CD4-positive, alpha-beta T cell treated with Interleukin-6 for 4 hours (primary cell): ENCODE results near the gene DIPK1C.

Source experiments
- DNase-seq: peaks from one replicate; pipeline ENCODE4 v3.0.0-alpha.2; 2020; ENCODE audit warnings: mixed read lengths

Gene DIPK1C

GRCh38 chr18:74480149-74480651, 23.1 kb upstream of the DIPK1C start:
- no peak for DNase-seq

DNA sequence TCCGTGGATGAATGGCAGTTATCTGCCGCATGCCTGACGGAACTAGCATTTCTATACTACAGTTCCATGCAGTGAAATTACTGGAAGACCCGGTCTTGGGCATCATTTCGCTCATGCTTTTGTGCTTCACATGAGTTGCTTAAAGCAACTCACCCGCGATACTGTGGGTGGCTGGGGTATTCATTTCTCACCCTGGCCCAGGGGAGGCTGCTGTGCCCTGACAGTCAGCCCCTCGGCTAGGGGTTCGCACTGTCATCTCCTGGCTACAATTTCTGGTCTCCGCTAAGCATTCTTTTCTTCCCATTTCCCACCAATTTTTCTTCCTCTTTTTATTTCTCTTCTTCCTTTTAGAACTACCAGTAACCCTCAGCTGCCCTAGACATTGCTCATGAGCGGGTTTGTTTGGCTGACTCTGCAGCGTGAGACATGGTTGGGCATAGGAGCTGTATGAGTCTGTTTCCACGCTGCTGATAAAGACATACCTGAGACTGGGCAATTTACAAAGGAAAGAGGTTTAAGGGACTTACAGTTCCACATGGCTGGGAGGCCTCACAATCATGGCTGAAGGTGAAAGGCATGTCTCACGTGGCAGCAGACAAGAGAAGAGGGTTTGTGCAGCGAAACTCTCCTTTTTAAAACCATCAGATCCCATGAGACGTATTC, 22.5 kb upstream of the DIPK1C start:
- DNase-seq = no peak

GRCh38 chr18:74478880-74479279, 21.8 kb upstream of the DIPK1C start:
- DNase-seq = no peak

DNA sequence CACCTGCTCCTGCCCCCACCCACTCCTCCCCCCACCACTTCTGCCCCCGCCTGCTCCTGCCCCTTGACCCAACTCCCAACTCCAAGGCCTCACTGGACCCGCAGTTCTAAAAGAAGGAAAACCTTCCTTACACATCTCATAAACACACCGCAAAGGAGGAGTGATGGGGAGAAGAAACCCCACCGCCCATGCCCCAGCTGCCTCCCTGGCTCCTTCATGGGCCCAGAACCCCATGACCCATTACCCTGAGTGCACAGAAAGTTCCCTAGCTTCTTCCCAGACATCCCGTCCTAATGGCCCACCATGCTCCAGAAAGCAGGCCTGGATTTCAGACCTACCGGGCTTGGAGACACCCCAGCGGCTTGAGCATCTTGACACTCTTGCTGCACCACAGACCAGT, 21.2 kb upstream of the DIPK1C start:
- no peak for DNase-seq

DNA sequence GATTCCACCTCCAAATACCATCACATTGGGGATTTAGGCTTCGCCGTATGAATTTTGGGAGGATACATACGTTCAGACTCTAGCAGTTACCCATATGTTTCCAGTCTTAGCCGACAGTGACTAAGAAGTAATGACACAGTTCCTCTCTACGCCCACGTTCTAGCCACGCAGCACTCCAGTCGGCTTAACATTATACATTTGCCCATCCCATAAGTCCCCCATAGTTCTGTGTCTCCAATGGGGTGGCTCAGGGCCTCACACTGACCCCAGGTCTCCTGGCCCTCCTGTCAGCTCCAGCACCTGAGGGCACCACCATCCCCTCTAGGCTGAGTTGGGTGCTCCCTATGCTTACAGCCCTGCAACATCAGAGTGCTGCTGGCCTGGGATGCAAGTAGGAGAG, 20.7 kb upstream of the DIPK1C start:
- no peak for DNase-seq

DNA sequence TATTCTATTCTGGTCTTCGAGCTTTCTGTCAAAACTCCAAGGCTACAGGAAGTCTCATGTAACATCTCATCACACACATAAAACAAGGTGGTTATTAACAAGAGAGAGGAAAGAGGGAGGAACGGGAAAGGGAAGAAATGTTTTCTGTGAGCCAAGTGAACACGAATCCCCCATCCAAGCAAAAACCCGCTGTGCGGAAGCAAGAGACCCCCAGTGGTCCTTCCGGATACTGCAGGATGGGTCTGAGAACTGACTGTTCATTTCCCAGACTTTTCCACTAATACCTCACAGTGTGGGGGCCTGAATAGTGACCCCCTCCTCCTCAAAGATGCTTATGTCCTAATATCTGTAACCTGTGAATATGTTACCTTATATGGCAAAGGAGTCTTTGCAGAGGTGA, 19.0 kb upstream of the DIPK1C start:
- DNase-seq = no peak

GRCh38 chr18:74473976-74474640, 17.0 kb upstream of the DIPK1C start:
- no peak for DNase-seq

- DNase-seq = no peak
These were observed 15.2 kb upstream of the DIPK1C start for GRCh38 chr18:74472312-74472711.

- DNase-seq = no peak
These were observed 11.5 kb upstream of the DIPK1C start for GRCh38 chr18:74468547-74469061.

GRCh38 chr18:74465775-74466174, 8.7 kb upstream of the DIPK1C start:
- DNase-seq = no peak

DNA sequence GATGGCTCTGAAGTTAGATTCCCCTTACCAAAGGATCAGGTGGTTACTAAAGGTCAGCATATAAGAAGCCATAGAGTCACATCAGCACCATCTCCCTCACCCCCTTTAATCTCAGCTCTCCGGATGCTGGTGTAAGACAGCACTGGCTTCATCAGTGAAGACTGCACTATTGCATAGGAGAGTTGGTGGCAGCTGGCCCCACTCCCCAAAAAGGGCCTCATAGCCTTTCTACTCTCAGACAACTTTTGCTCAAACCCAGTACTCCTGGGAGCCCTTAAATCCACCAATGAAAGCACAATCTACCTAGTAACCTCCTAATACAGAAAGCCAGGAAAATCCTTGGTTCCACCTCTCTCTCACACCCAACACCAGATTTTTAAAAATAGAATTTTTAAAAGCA, 6.9 kb upstream of the DIPK1C start:
- DNase-seq = no peak

GRCh38 chr18:74463254-74463653, 6.1 kb upstream of the DIPK1C start:
- no peak for DNase-seq

- no peak for DNase-seq
These were observed 3.7 kb upstream of the DIPK1C start for GRCh38 chr18:74460825-74461224.

DNA sequence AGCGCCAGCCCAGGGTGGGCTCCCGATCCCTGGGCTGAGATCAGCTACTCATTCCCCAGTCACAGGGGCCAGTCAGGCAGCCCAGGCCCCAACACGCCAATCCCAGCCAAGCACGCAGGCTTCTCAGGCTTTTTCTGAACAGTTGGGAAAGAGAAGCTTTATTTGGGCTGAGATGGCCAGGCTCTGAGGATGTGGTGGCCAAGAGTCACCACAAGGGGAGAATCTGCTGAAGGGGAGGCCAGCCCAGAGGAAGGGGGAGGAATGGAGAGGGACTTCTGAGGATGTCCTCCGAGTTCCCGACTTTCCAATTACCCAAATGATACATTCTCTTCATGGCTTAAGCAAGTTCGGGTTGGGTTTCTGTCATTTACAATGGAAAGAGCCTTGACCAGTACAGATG, 2.8 kb upstream of the DIPK1C start:
- DNase-seq = no peak

DNA sequence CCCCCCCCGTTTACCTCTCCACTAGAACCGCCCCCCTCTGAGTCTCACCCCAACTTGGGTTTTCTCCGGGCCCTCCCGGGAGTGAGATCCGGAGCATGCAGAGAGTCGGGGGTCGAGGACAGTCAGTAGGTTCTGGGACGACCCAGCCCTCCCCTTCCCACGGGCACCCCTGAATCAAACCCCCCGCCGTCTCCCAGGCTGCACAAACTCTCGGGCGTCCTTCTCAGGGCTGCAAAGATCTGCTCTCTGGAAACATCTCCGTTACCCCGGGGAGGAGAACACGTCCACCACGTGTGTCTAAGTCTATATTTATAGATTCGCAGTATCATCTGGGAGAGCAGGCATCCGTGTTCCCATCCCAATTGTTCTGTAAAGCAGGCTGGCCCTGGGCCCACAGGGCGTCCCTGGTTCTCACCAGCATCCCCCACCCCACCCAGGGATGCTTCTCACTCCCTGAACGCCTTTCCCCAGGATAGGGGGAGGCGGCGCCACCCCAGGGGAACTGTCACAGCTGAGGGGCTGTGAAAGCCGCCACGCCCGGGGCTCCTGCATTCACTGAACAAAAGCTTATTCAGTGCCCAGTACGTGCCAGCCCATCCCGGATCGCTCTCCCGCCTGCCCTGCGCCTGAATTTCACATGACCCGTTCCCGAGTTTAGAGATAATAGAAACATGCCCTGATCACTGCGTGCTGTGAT, 765 bp upstream of the DIPK1C start:
- no peak for DNase-seq

- no peak for DNase-seq
These were observed 612 bp downstream of the DIPK1C start for GRCh38 chr18:74456349-74457042.

- DNase-seq = no peak
These were observed 1.1 kb downstream of the DIPK1C start for GRCh38 chr18:74456017-74456348.

GRCh38 chr18:74455386-74455785, 1.7 kb downstream of the DIPK1C start:
- DNase-seq = no peak

- no peak for DNase-seq
These were observed 2.8 kb downstream of the DIPK1C start for GRCh38 chr18:74454279-74454751.

- no peak for DNase-seq
These were observed 3.4 kb downstream of the DIPK1C start for GRCh38 chr18:74453642-74454198.

DNA sequence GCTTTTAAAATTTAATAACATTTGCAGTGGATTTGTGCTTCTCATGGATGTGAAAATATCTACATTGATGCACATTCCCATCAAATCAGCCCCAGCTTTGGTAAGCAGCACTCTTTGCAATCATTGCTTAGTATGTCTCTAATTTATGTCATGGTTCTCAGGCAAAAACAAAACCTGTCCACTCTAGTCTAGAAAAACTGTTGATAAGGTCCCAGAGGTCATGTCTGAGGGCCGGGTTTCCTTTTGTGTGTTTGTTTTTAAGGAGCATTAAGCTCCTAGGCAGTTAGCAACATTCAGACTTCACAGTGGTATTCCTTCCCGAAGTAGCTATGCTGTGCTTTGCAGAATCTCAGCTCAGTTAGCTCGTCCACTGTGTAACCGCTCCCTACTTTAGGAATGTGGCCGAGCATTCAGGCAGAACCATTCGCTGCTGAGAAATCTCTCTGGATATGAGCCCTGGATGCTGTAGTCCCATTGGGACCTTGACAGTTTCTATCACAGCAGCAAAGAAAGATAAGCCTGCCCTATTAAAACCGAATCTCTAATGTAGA, 4.0 kb downstream of the DIPK1C start:
- DNase-seq = no peak

DNA sequence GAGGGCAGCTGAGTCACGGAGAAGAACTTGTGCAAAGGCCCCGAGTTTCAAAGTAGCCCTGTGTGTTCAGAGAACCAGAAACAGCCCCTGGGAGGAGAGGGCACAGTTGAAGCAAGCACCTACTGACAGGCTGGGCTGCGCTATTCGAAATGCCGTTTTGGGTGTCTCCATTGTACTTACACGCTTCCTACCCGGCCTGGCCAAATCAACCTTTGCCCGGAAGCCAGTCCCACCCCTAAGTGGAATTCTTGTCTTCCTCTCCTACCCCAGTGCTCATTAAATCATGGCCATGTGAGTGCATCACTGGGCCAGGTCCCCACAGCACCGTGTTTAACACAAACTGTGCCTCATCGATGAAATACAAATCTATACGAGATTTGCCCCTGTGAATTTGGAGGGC, 6.0 kb downstream of the DIPK1C start:
- no peak for DNase-seq

- DNase-seq = no peak
These were observed 6.5 kb downstream of the DIPK1C start for GRCh38 chr18:74450626-74451025.
